ENCODE results near the gene PIH1D1.
A peak's percentile ranks its signal among the peaks of the same experiment; 100 is the strongest.
"Not testable (repeated sequence)": the region's sequence is repeated elsewhere in the genome, so short reads cannot be mapped to it uniquely, and the experiment has no call there.

PIH1D1 gene

DNA sequence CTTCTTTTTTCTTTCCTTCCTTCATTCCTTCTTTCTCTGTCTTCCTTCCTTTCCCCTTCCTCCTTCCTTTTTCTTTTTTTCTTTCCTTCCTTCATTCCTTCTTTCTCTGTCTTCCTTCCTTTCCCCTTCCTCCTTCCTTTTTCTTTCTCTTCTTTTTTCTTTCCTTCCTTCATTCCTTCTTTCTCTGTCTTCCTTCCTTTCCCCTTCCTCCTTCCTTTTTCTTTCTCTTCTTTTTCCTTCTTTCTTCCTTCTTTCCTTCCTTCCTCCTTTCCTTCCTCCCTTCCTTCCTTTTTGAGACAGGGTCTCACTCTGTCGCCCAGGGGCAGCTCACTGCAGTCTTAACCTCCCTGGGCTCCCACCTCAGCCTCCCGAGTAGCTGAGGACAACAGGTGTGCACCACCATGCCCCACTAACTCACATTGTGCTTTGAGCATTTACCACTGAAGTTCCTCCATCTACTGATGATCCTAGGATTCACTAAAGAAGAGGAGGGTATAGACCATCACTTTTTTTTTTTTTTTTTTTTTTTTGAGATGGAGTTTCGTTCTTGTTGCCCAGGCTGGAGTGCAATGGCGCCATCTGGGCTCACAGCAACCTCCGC is 7.4 kb downstream of the PIH1D1 start:
- not testable (repeated sequence) for H3K27ac ChIP-seq (ENCODE audit: low read depth in 2 of 2, low read length in 2 of 2); H3K9ac ChIP-seq (ENCODE audit: low read depth in 1 of 2, low read length in 2 of 2); H3K9me3 ChIP-seq (ENCODE audit: control insufficient read depth in 2 of 2, low read length in 2 of 2); H3K4me1 ChIP-seq (ENCODE audit: control insufficient read depth in 2 of 2, insufficient read depth in 2 of 2, low read length in 2 of 2)
- H3K4me3 ChIP-seq (ENCODE audit: low read length in 2 of 2) = peak overlapping the region in 1 of 2 donors; percentile 78
- peaks cover 17 to 24% of the 10 kb centered on the region in 2 donors for H3K27me3 ChIP-seq (ENCODE audit: control insufficient read depth in 2 of 2, insufficient read depth in 2 of 2, low read length in 2 of 2)
- peaks cover 7 to 14% of the 10 kb centered on the region in 2 donors for H3K36me3 ChIP-seq (ENCODE audit: control insufficient read depth in 2 of 2, insufficient read depth in 2 of 2, low read length in 2 of 2)

GRCh38 chr19:49443366-49444099 is 8.1 kb downstream of the PIH1D1 start:
- Histone ChIP-seq H3K4me3 (ENCODE audit: low read length in 2 of 2) (peak overlapping the region; percentile 77 to 78), H3K9ac (ENCODE audit: low read depth in 1 of 2, low read length in 2 of 2) (peak overlapping the region; percentile 72 to 75), H3K9me3 (ENCODE audit: control insufficient read depth in 2 of 2, low read length in 2 of 2) (no peaks in the 10 kb centered on the region), H3K4me1 (ENCODE audit: control insufficient read depth in 2 of 2, insufficient read depth in 2 of 2, low read length in 2 of 2) (no peaks in the 10 kb centered on the region), H3K27me3 (ENCODE audit: control insufficient read depth in 2 of 2, insufficient read depth in 2 of 2, low read length in 2 of 2) (peaks cover 23 to 26% of the 10 kb centered on the region in 2 donors), H3K27ac (ENCODE audit: low read depth in 2 of 2, low read length in 2 of 2) (peak overlapping the region; percentile 77 to 85), H3K36me3 (ENCODE audit: control insufficient read depth in 2 of 2, insufficient read depth in 2 of 2, low read length in 2 of 2) (peaks cover 4 to 11% of the 10 kb centered on the region in 2 donors)

- Histone ChIP-seq H3K4me1 (ENCODE audit: control insufficient read depth in 2 of 2, insufficient read depth in 2 of 2, low read length in 2 of 2) (no peaks in the 10 kb centered on the region), H3K4me3 (ENCODE audit: low read length in 2 of 2) (peak overlapping the region; percentile 77 to 78), H3K27me3 (ENCODE audit: control insufficient read depth in 2 of 2, insufficient read depth in 2 of 2, low read length in 2 of 2) (peaks cover 29 to 31% of the 10 kb centered on the region in 2 donors), H3K36me3 (ENCODE audit: control insufficient read depth in 2 of 2, insufficient read depth in 2 of 2, low read length in 2 of 2) (peaks cover 0 to 9% of the 10 kb centered on the region in 2 donors), H3K27ac (ENCODE audit: low read depth in 2 of 2, low read length in 2 of 2) (peak overlapping the region; percentile 77 to 85), H3K9ac (ENCODE audit: low read depth in 1 of 2, low read length in 2 of 2) (peak overlapping the region; percentile 72 to 75), H3K9me3 (ENCODE audit: control insufficient read depth in 2 of 2, low read length in 2 of 2) (no peaks in the 10 kb centered on the region)
These were observed 8.7 kb downstream of the PIH1D1 start for GRCh38 chr19:49442771-49443365.

DNA sequence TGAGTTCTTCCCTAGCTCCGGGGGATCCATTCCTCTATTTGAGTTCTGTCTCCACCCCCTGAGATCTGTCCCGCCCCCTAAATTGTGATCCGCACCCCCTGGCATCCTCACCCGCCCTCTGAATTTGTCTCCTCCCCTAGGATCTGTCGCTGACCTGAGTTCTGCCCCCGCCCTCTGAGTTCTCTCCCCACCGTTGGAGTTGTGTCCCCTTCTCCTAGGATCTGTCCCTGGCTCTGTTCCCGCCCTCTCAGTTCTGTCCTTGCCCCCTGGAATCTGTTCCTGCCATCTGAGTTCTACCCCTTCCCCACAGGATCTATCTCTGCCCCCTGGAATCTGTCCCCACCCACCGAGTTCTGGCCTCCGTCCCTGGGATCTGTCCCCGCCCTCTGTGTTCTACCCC is 9.3 kb downstream of the PIH1D1 start:
- Histone ChIP-seq H3K27me3 (ENCODE audit: control insufficient read depth in 2 of 2, insufficient read depth in 2 of 2, low read length in 2 of 2) (peaks cover 34 to 35% of the 10 kb centered on the region in 2 donors), H3K9me3 (ENCODE audit: control insufficient read depth in 2 of 2, low read length in 2 of 2) (no peaks in the 10 kb centered on the region), H3K4me1 (ENCODE audit: control insufficient read depth in 2 of 2, insufficient read depth in 2 of 2, low read length in 2 of 2) (no peaks in the 10 kb centered on the region), H3K36me3 (ENCODE audit: control insufficient read depth in 2 of 2, insufficient read depth in 2 of 2, low read length in 2 of 2) (peaks cover 0 to 9% of the 10 kb centered on the region in 2 donors), H3K27ac (ENCODE audit: low read depth in 2 of 2, low read length in 2 of 2) (peak overlapping the region in 1 of 2 donors; percentile 23), H3K9ac (ENCODE audit: low read depth in 1 of 2, low read length in 2 of 2) (no peak overlapping the region), H3K4me3 (ENCODE audit: low read length in 2 of 2) (peak overlapping the region in 1 of 2 donors; percentile 18)

DNA sequence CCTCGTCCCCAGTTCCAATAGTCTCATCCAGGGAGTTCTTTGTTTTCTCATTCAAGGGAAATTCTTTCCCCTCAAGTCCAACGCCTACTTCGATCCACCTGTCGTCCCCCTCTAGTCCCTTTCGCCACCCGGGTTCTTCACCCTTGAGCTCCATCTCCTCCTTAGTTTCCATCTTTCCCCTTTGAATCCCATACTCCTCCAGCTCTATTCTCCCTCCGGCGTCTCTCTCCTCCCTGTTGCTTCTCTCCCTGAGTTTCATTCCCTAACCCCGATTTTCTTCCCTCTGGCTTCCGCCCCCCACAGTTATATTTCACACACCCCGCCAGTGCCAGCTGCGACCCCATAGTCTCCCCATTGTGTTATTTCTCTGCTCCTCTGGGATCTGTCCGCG is 9.7 kb downstream of the PIH1D1 start:
- Histone ChIP-seq H3K4me3 (ENCODE audit: low read length in 2 of 2) (peak overlapping the region in 1 of 2 donors; percentile 18), H3K9me3 (ENCODE audit: control insufficient read depth in 2 of 2, low read length in 2 of 2) (no peaks in the 10 kb centered on the region), H3K36me3 (ENCODE audit: control insufficient read depth in 2 of 2, insufficient read depth in 2 of 2, low read length in 2 of 2) (peaks cover 0 to 5% of the 10 kb centered on the region in 2 donors), H3K4me1 (ENCODE audit: control insufficient read depth in 2 of 2, insufficient read depth in 2 of 2, low read length in 2 of 2) (no peaks in the 10 kb centered on the region), H3K27me3 (ENCODE audit: control insufficient read depth in 2 of 2, insufficient read depth in 2 of 2, low read length in 2 of 2) (peaks cover 36 to 37% of the 10 kb centered on the region in 2 donors), H3K9ac (ENCODE audit: low read depth in 1 of 2, low read length in 2 of 2) (no peak overlapping the region), H3K27ac (ENCODE audit: low read depth in 2 of 2, low read length in 2 of 2) (peak overlapping the region in 1 of 2 donors; percentile 23)

GRCh38 chr19:49441210-49441959 is 10.2 kb downstream of the PIH1D1 start, which contains the start of gene SLC17A7:
SLC17A7 (minus strand) TSS chr19:49441527; CDS start chr19:49441379, 148 bp downstream.
- Histone ChIP-seq H3K9me3 (ENCODE audit: control insufficient read depth in 2 of 2, low read length in 2 of 2) (no peaks in the 10 kb centered on the region), H3K36me3 (ENCODE audit: control insufficient read depth in 2 of 2, insufficient read depth in 2 of 2, low read length in 2 of 2) (no peaks in the 10 kb centered on the region), H3K4me3 (ENCODE audit: low read length in 2 of 2) (peak within 1 kb of the TSS; percentile 13 to 18), H3K9ac (ENCODE audit: low read depth in 1 of 2, low read length in 2 of 2) (no peak within 1 kb of the TSS), H3K27ac (ENCODE audit: low read depth in 2 of 2, low read length in 2 of 2) (peak within 1 kb of the TSS in 1 of 2 donors; percentile 23), H3K4me1 (ENCODE audit: control insufficient read depth in 2 of 2, insufficient read depth in 2 of 2, low read length in 2 of 2) (no peaks in the 10 kb centered on the region), H3K27me3 (ENCODE audit: control insufficient read depth in 2 of 2, insufficient read depth in 2 of 2, low read length in 2 of 2) (peaks cover 42 to 43% of the 10 kb centered on the region in 2 donors)

DNA sequence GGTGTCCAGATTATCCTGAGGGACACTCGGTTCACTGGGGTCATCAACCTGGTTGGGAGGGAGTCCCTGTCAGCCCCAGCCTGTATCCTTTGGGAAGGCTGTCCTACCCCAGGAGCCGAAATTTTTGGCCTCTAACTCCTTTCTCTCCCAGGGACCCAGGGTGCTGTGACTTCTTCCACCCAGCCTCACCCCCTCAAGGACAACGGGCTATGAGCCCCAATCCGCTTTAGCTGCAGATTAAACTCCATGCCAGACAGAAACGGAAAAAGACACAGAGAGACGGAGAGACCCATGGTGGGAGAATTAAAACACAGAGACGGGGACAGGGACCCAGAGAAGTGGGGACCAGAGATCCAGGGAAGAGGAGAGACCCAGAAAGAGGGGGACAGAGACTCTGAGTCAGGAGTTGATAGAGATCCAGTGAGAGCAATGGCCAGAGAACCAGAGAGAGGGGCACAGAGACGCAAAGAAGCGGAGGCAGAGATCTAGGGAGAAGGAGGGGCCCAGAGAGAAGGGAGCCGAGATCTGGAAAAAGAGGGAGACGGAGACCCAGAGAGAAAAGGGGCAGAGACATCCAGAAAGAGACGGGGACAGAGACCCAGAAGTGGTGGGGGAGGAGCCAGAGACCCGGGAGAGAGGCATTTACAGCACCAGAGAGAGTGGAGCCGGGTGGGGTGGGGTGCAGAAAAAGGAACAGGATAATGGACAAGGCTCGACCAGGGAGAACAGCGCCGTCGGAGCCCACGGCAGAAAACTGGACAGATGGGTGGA is 11.0 kb downstream of the PIH1D1 start:
- Histone ChIP-seq H3K9ac (ENCODE audit: low read depth in 1 of 2, low read length in 2 of 2) (no peak overlapping the region), H3K9me3 (ENCODE audit: control insufficient read depth in 2 of 2, low read length in 2 of 2) (no peaks in the 10 kb centered on the region), H3K36me3 (ENCODE audit: control insufficient read depth in 2 of 2, insufficient read depth in 2 of 2, low read length in 2 of 2) (no peaks in the 10 kb centered on the region), H3K4me3 (ENCODE audit: low read length in 2 of 2) (peak overlapping the region in 1 of 2 donors; percentile 13), H3K27me3 (ENCODE audit: control insufficient read depth in 2 of 2, insufficient read depth in 2 of 2, low read length in 2 of 2) (peaks cover 46 to 50% of the 10 kb centered on the region in 2 donors), H3K27ac (ENCODE audit: low read depth in 2 of 2, low read length in 2 of 2) (no peak overlapping the region), H3K4me1 (ENCODE audit: control insufficient read depth in 2 of 2, insufficient read depth in 2 of 2, low read length in 2 of 2) (no peaks in the 10 kb centered on the region)

- Histone ChIP-seq H3K9me3 (ENCODE audit: control insufficient read depth in 2 of 2, low read length in 2 of 2) (no peaks in the 10 kb centered on the region), H3K36me3 (ENCODE audit: control insufficient read depth in 2 of 2, insufficient read depth in 2 of 2, low read length in 2 of 2) (no peaks in the 10 kb centered on the region), H3K4me3 (ENCODE audit: low read length in 2 of 2) (no peak overlapping the region), H3K9ac (ENCODE audit: low read depth in 1 of 2, low read length in 2 of 2) (no peak overlapping the region), H3K27ac (ENCODE audit: low read depth in 2 of 2, low read length in 2 of 2) (no peak overlapping the region), H3K27me3 (ENCODE audit: control insufficient read depth in 2 of 2, insufficient read depth in 2 of 2, low read length in 2 of 2) (peaks cover 49 to 58% of the 10 kb centered on the region in 2 donors), H3K4me1 (ENCODE audit: control insufficient read depth in 2 of 2, insufficient read depth in 2 of 2, low read length in 2 of 2) (no peaks in the 10 kb centered on the region)
These were observed 11.8 kb downstream of the PIH1D1 start for GRCh38 chr19:49439836-49440235.

GRCh38 chr19:49438261-49438660 is 13.4 kb downstream of the PIH1D1 start:
- peaks cover 58 to 65% of the 10 kb centered on the region in 2 donors for H3K27me3 ChIP-seq (ENCODE audit: control insufficient read depth in 2 of 2, insufficient read depth in 2 of 2, low read length in 2 of 2)
- H3K9me3 ChIP-seq (ENCODE audit: control insufficient read depth in 2 of 2, low read length in 2 of 2) = no peaks in the 10 kb centered on the region
- no peak overlapping the region for H3K9ac ChIP-seq (ENCODE audit: low read depth in 1 of 2, low read length in 2 of 2)
- no peak overlapping the region for H3K27ac ChIP-seq (ENCODE audit: low read depth in 2 of 2, low read length in 2 of 2)
- no peaks in the 10 kb centered on the region for H3K4me1 ChIP-seq (ENCODE audit: control insufficient read depth in 2 of 2, insufficient read depth in 2 of 2, low read length in 2 of 2)
- H3K36me3 ChIP-seq (ENCODE audit: control insufficient read depth in 2 of 2, insufficient read depth in 2 of 2, low read length in 2 of 2) = no peaks in the 10 kb centered on the region
- no peak overlapping the region for H3K4me3 ChIP-seq (ENCODE audit: low read length in 2 of 2)

Measured in mucosa of rectum (tissue), 2 donors.